Endometrial microvascular endothelial cells (primary cell): ENCODE results near the gene SCIN. TPM values are rescaled to one million over a fixed set of nuclear protein-coding genes. Genes with fewer than 3 reads are reported as not detected.
"Not testable (repeated sequence)": the region's sequence is repeated elsewhere in the genome, so short reads cannot be mapped to it uniquely, and the experiment has no call there.

Experiments
- in situ Hi-C: cut with HindIII; loops from 2 replicates; pipeline ENCODE4 v1.10.0; 2017; ENCODE audit warnings: low sequenced_read_pairs, low pct_unique_long_range_greater_than_20kb; ENCODE audit errors: inconsistent ontology term
- total RNA-seq: library from RNA; depleted of rRNA; stranded (reverse); fragments of >200 nt; gene quantifications from one replicate; pipeline ENCODE4 v1.2.3, GENCODE V29; 2015; ENCODE audit errors: inconsistent ontology term

The SCIN gene
- total RNA-seq: 4.2 TPM

GRCh38 chr7:12570534-12571461 lies at the start of gene SCIN:
TSS of gene SCIN (plus strand) at chr7:12570720. CDS start at chr7:12570787, 67 bp downstream.
- in situ Hi-C loops: no loop called here

GRCh38 chr7:12524794-12525386 lies 45.6 kb upstream of the SCIN start:
- in situ Hi-C loops: no loop called here

GRCh38 chr7:12526693-12527092 lies 43.8 kb upstream of the SCIN start:
- in situ Hi-C loops: not testable (repeated sequence)

GRCh38 chr7:12527670-12528069 lies 42.9 kb upstream of the SCIN start:
- in situ Hi-C loops: not testable (repeated sequence)

GRCh38 chr7:12529971-12530710 lies 40.4 kb upstream of the SCIN start:
- in situ Hi-C loops: no loop called here

- in situ Hi-C loops: no loop called here
These were observed 38.7 kb upstream of the SCIN start for GRCh38 chr7:12531784-12532183.

- in situ Hi-C loops: no loop called here
These were observed 36.5 kb upstream of the SCIN start for GRCh38 chr7:12534046-12534445.

GRCh38 chr7:12539681-12540080 lies 30.8 kb upstream of the SCIN start:
- in situ Hi-C loops: no loop called here

GRCh38 chr7:12540850-12541249 lies 29.7 kb upstream of the SCIN start:
- in situ Hi-C loops: no loop called here

GRCh38 chr7:12543586-12543985 lies 26.9 kb upstream of the SCIN start:
- in situ Hi-C loops: no loop called here

GRCh38 chr7:12549106-12549505 lies 21.4 kb upstream of the SCIN start:
- in situ Hi-C loops: no loop called here

- in situ Hi-C loops: no loop called here
These were observed 19.6 kb upstream of the SCIN start for GRCh38 chr7:12550956-12551355.

- in situ Hi-C loops: no loop called here
These were observed 17.6 kb upstream of the SCIN start for GRCh38 chr7:12552876-12553275.

GRCh38 chr7:12553416-12553815 lies 17.1 kb upstream of the SCIN start:
- in situ Hi-C loops: no loop called here

GRCh38 chr7:12554351-12554750 lies 16.2 kb upstream of the SCIN start:
- in situ Hi-C loops: no loop called here

GRCh38 chr7:12554872-12555271 lies 15.6 kb upstream of the SCIN start:
- in situ Hi-C loops: no loop called here

- in situ Hi-C loops: not testable (repeated sequence)
These were observed 14.8 kb upstream of the SCIN start for GRCh38 chr7:12555695-12556094.

- in situ Hi-C loops: not testable (repeated sequence)
These were observed 14.3 kb upstream of the SCIN start for GRCh38 chr7:12556139-12556792.

GRCh38 chr7:12557282-12557681 lies 13.2 kb upstream of the SCIN start:
- in situ Hi-C loops: no loop called here
